HG03571 (cell line): ENCODE data around the gene PMEPA1.

Source experiments
- ATAC-seq: cut with Tn5 transposase; IDR thresholded peaks from one replicate; pipeline ENCODE4 v1.9.1; 2021; ENCODE audit not compliant: unreplicated experiment

The PMEPA1 gene

GRCh38 chr20:57612436-57612835, 97.4 kb downstream of the PMEPA1 start:
- ATAC-seq = no peak

GRCh38 chr20:57611586-57612311, 98.1 kb downstream of the PMEPA1 start:
- no peak for ATAC-seq

- no peak for ATAC-seq
Measured at GRCh38 chr20:57610261-57610952, 99.4 kb downstream of the PMEPA1 start.

GRCh38 chr20:57609842-57610167, 100.0 kb downstream of the PMEPA1 start:
- no peak for ATAC-seq

GRCh38 chr20:57609086-57609841, 100.6 kb downstream of the PMEPA1 start:
- ATAC-seq = no peak

- ATAC-seq = no peak
Measured at GRCh38 chr20:57608516-57608915, 101.3 kb downstream of the PMEPA1 start.

- ATAC-seq = no peak
Measured at GRCh38 chr20:57605878-57606277, 103.9 kb downstream of the PMEPA1 start.

GRCh38 chr20:57605045-57605444, 104.8 kb downstream of the PMEPA1 start:
- ATAC-seq = no peak

GRCh38 chr20:57603120-57603519, 106.7 kb downstream of the PMEPA1 start:
- no peak for ATAC-seq

GRCh38 chr20:57601737-57602136, 108.1 kb downstream of the PMEPA1 start:
- ATAC-seq = no peak

GRCh38 chr20:57601211-57601570, 108.6 kb downstream of the PMEPA1 start:
- ATAC-seq = no peak

GRCh38 chr20:57600320-57601210, 109.2 kb downstream of the PMEPA1 start:
- ATAC-seq = no peak

GRCh38 chr20:57598491-57598890, 111.3 kb downstream of the PMEPA1 start:
- no peak for ATAC-seq
